RPMI7951 (cell line): ENCODE data around the gene SCAF1. TPM values are rescaled to one million over a fixed set of nuclear protein-coding genes. Genes with fewer than 3 reads are reported as not detected.

ENCODE experiments used
- DNase-seq: peaks from one replicate; pipeline ENCODE4 v3.0.0-alpha.2; 2012; ENCODE audit warnings: low read depth
- total RNA-seq: library from RNA; depleted of rRNA; stranded (reverse); fragments of >200 nt; shearing (Covaris generic); gene quantifications from 2 replicates; pipeline ENCODE4 v1.2.3, GENCODE V29; 2014; rRNA removed

Gene SCAF1, protein sequence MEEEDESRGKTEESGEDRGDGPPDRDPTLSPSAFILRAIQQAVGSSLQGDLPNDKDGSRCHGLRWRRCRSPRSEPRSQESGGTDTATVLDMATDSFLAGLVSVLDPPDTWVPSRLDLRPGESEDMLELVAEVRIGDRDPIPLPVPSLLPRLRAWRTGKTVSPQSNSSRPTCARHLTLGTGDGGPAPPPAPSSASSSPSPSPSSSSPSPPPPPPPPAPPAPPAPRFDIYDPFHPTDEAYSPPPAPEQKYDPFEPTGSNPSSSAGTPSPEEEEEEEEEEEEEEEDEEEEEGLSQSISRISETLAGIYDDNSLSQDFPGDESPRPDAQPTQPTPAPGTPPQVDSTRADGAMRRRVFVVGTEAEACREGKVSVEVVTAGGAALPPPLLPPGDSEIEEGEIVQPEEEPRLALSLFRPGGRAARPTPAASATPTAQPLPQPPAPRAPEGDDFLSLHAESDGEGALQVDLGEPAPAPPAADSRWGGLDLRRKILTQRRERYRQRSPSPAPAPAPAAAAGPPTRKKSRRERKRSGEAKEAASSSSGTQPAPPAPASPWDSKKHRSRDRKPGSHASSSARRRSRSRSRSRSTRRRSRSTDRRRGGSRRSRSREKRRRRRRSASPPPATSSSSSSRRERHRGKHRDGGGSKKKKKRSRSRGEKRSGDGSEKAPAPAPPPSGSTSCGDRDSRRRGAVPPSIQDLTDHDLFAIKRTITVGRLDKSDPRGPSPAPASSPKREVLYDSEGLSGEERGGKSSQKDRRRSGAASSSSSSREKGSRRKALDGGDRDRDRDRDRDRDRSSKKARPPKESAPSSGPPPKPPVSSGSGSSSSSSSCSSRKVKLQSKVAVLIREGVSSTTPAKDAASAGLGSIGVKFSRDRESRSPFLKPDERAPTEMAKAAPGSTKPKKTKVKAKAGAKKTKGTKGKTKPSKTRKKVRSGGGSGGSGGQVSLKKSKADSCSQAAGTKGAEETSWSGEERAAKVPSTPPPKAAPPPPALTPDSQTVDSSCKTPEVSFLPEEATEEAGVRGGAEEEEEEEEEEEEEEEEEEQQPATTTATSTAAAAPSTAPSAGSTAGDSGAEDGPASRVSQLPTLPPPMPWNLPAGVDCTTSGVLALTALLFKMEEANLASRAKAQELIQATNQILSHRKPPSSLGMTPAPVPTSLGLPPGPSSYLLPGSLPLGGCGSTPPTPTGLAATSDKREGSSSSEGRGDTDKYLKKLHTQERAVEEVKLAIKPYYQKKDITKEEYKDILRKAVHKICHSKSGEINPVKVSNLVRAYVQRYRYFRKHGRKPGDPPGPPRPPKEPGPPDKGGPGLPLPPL
- total RNA-seq, result 7.1 and 16.0 TPM in 2 replicates

DNA sequence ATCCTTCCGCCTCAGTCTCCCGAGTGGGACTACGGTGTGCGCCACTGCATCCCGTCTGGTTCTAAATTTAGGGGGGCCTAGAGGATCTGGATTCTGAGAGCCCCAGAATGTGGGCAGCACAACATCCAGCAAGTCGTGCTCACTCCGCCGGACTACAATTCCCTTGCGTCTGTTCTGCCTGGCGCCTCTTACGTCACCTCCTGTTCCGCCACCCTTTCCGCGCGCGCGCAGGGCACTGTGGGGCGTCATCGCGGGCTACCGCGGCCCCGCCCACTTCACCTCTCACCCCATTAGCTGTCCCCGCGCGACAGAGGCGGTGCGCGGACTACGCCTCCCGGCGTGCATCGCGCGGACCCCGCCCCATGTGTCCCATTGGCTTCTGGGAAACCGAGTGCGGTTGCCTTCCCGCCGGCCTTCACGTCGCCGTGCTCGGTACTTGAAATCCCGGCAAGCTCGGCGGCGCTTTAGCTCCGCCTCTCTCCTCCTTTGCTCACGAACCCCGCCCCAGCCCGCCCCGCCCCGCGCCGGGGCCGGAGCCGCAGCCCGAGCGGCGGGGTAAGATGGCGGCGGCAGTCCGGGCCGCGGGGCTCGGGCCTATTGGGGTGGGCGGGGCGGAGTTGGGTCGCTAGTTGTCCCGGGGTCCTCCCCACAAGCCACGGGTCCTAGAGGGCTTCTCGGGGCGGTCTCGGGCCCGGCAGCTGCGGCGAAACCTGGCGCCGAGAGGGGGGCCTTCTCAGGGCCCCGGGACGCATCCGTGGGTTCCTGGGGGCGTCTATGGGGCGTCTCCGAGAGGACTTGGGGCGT lies at the start of gene SCAF1:
TSS of gene SCAF1 (plus strand) at position 522 of the 804 bp plus-strand sequence. CDS start 2,818 bp downstream, outside the sequence.
- peak; percentile 99 for DNase-seq

DNA sequence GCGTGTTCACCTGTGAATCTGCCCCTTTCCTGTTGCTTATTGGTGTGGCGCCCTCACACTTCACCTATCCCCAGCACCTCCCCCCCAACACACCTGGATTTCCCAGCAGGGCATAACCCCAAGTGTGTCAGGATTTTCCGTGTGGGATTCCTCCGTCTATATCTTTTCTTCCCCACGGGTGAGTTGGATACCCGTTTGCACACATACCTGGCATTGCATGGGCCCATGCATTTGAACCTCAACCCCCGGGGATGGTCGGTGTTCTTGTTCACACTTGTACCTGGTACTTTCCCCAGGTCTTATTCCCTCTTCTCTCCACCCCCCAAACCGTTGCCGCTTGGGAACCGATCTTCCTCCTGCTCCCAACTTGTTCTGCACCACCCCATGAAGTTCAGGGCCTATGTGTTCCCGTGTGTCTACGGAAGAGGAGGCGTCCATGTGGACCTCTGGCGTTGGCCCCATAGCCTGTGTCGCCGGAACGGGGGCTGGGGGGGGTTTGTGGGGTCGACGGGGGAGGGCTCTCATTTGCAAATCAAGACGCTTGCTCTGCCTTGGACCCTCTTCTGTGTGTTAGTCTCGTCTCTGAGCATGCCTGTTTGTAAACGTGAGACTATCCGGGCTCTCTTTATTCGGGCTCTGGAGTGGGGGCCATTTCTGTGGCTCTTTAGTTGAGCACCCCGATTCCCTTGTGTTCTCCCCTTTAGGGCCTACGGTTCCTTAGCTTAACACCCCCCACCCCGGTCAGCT lies 49.4 kb upstream of the SCAF1 start:
- peak; percentile 24 for DNase-seq

DNA sequence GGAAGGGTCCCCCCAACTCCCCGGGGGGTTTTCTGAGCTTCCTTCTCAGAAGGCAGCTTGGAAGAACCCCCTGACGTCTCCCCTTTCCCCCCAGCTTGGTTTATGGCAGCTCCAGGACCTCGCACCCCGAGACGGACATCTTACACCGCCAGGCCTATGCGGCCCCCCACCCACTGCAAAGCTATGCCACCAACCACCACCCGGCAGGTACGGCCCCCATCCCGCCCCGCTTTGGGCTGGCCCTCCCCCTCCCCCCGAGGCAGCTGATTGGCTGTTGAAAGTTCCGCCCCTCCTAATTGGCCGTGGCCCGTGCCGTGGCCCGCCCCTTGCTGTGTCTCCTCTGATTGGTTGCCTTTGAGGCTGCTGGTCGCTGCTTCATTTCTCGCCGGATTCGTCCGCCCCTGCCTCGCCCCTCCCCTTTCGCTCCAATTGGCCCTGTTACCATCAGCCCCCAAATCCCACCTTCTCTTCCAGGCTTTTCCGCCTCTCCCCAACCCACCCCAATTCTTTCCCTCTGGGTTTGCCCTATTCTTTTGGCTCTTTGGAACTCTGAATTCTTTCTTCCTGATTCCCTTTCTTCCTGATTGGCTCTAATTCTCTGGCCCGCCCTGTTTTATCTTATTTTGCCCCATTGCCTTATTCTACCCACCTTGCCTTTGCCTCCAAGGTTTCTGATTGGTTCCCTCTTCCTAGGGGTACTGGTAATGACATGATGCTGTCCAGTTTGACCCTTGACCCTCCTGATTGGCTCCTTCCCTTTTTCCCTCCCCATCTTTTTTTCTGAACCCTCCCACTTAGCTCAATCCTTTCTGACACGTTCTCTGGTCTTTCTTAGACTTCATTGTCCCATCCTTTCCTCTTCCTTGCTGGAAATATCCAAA lies 48.5 kb upstream of the SCAF1 start:
- peak; percentile 89 for DNase-seq

DNA sequence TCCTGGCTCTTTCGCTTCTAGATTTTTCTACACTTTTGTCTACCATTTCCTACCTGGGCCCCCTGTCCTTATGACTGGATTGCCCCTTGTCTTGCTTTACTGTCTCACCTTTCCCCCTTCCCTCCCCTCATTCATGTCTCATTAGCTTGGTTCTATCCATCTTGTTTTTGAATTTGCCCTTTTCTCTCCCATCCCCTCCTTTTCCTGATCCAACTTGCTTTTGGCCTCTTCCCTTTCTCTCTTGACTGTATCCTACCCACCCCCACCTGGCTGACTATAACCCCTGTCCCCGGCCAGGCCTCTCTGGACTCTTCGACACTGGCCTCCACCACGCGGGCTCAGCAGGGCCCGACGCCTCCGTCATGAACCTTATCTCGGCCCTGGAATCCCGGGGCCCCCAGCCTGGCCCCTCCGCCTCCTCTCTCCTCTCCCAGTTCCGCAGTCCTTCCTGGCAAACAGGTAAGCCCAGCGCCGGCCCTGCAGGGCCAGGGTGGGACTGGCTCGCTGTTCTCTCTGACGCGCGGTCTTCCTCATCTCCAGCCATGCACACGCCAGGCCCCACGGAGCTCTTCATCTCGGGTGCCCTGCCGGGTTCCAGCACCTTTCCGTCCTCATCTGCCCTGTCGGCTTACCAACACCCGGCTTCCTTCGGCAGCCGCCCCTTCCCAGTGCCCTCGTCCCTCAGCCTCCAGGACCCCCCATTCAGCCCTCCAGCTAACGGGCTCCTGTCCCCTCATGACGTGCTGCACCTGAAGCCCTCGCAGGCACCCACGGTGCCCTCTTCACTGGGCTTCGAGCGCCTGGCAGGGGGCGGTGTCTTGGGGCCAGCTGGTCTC lies 47.6 kb upstream of the SCAF1 start:
- DNase-seq, result no peak

DNA sequence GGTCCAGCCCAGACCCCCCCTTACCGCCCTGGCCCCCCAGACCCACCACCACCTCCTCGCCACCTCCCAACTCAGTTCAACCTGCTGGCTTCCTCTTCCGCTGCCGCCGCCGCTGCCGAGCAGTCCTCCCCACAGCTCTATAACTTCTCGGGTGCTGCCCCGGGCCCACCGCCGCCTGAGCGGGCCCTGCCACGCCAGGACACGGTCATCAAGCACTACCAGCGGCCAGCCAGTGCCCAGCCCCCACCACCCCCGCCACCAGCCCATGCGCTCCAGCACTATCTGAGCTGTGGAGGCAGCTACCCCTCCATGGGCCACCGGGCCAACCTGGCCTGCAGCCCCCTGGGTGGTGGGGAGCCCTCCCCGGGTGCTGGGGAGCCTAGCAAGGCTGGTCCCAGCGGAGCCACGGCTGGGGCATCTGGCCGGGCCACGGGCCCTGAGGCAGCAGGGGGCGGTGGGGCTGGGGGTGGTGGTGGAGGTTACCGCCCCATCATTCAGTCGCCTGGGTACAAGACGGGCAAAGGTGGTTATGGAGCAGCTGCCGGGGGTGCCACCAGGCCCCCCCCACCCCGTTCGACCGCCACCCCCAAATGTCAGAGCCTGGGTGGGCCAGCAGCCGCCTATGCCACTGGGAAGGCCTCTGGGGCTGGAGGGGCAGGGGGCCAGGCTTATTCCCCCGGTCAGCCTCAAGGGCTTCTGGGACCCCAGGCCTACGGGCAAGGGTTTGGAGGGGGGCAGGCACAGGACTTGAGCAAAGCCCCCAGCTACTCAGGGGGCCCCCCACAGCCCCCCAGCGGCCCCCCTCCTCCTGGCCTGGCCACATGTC lies 46.8 kb upstream of the SCAF1 start:
- no peak for DNase-seq

DNA sequence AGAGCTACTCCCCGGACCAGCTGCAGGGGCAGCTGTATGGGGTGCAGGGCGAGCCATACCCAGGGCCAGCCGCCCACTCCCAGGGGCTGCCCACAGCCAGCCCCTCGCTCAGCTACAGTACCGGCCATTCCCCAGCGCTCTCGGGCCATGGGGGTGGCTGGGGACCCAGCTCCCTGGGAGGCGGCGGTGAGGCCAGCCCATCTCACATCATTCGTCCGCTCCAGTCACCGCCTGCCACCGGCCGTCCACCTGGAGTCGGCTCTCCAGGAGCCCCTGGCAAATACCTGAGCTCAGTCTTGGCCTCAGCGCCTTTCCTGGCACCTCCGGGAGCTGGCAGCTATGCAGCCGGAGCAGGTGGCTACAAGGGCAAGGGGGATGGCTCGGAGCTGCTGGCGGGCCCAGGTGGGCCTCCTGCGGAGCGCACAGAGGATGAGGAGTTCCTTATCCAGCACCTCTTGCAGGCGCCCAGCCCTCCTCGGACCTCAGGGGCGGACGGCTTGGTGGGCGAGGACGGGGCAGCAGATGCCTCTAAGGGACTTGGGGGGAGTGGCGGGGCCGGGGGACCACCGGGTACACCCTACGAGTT lies 46.1 kb upstream of the SCAF1 start:
- DNase-seq, result no peak

DNA sequence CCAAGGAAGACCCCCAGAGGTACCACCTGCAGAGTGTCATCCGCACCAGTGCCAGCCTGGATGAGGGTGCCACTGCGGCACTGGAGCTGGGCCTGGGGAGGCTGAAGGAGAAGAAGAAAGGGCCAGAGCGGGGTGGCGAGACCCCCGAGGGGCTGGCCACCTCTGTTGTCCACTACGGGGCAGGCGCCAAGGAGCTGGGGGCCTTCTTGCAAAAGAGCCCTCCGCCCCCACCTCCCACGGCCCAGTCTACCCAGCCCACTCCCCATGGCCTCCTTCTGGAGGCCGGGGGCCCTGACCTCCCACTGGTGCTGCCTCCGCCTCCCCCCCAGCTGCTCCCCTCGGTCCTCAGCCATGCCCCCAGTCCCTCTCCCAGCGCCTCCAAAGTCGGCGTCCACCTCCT lies 45.6 kb upstream of the SCAF1 start:
- DNase-seq, result no peak

DNA sequence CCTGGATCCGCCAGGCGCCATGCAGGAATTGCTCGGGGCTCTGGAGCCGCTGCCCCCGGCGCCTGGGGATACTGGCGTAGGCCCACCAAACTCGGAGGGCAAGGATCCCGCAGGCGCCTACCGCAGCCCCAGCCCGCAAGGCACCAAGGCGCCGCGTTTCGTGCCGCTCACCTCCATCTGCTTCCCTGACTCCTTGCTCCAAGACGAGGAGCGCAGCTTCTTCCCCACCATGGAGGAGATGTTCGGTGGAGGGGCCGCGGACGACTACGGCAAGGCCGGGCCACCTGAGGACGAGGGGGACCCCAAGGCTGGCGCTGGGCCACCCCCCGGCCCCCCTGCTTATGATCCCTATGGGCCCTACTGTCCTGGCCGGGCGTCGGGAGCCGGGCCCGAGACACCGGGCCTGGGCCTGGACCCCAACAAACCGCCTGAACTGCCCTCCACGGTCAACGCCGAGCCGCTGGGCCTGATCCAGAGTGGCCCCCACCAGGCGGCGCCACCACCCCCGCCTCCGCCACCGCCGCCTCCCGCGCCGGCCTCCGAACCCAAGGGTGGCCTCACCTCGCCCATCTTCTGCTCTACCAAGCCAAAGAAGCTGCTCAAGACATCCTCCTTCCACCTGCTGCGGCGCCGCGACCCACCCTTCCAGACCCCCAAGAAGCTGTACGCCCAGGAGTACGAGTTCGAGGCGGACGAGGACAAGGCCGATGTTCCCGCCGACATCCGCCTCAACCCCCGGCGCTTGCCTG lies 44.9 kb upstream of the SCAF1 start:
- no peak for DNase-seq

DNA sequence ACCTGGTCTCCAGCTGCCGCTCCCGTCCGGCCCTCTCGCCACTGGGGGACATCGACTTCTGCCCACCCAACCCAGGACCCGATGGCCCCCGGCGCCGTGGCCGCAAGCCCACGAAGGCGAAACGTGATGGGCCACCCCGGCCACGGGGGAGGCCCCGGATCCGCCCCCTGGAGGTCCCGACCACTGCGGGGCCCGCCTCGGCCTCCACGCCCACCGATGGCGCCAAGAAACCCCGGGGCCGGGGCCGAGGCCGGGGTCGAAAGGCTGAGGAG lies 44.4 kb upstream of the SCAF1 start:
- no peak for DNase-seq

DNA sequence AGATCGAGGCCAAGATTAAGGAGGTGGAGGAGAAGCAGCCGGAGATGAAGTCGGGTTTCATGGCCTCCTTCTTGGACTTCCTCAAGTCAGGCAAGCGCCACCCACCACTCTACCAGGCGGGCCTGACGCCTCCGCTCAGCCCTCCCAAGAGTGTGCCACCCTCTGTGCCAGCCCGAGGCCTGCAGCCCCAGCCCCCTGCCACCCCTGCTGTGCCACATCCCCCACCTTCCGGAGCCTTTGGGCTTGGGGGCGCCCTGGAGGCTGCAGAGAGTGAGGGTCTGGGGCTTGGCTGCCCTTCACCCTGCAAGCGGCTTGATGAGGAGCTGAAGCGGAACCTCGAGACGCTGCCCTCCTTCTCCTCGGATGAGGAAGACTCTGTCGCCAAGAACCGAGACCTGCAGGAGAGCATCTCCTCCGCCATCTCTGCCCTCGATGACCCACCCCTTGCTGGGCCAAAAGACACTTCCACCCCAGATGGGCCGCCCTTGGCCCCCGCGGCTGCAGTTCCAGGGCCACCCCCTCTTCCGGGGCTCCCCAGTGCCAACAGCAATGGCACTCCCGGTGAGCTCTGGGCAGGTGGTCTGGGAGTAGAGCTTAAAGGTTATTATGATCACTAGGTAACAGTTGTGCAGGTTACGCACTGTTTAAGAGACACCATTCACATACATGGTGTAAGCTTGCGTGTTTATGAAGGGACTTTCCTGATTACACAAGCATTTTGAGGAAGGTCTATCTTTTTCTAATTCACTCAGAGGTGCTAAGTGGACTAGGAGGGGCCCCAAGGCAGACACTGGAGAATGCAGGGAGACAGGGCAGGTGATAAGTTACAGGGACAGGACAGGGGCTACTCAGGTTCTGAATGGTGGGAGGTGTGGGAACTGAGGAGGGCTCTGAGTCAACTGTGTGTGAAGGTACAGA lies 42.4 kb upstream of the SCAF1 start:
- no peak for DNase-seq

DNA sequence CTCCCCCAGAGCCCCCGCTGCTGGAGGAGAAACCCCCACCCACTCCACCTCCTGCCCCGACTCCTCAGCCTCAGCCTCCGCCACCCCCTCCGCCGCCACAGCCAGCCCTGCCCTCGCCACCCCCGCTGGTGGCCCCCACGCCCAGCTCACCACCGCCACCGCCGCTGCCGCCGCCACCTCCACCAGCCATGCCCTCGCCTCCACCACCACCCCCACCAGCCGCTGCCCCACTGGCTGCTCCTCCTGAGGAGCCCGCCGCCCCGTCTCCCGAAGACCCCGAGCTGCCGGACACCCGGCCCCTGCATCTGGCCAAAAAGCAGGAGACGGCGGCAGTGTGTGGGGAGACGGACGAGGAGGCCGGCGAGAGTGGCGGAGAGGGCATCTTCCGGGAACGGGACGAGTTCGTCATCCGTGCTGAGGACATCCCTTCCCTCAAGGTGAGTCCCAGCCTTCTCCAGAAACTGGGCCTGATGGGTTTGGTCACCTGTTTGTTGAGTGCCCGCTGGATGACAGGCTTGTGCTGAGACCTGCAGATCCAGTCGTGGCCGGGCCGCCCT lies 40.4 kb upstream of the SCAF1 start:
- DNase-seq, result no peak

DNA sequence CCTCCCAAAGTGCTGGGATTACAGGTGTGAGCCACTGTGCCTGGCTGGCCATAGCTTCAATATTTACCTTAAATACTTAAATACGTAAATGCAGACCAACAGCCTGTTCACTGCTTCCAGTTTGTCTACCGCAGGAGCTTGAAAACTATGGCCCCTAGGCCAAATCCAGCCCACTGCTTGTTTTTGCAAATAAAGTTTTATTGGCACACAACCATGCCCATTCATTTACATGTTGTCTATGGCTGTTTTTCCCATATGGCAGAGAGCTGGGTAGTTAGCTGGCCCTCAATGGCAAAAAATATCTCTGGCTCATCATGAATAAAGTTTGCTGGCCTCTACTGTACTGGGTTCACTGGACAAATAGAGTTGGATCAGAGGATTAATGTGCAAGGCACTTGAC lies 39.2 kb upstream of the SCAF1 start:
- DNase-seq, result no peak

DNA sequence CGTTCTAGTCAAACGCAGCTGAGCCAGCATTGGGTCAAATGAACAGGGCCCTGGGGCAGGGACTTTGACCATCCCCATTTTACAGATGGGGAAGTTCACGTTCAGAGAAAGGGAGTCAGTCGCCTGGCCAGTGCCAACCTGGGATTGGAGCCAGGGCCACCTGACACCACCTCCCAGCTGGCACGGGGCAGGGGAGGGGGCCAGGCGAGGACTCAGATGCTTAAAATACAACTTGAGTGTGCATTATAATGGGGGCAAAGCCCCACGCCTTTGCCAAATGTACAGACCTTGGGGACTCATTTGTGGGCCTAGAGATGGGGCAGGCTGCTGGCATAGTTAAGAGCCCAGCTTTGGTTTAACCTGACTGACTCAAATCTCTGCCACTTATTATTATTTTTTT lies 36.4 kb upstream of the SCAF1 start:
- DNase-seq, result no peak

DNA sequence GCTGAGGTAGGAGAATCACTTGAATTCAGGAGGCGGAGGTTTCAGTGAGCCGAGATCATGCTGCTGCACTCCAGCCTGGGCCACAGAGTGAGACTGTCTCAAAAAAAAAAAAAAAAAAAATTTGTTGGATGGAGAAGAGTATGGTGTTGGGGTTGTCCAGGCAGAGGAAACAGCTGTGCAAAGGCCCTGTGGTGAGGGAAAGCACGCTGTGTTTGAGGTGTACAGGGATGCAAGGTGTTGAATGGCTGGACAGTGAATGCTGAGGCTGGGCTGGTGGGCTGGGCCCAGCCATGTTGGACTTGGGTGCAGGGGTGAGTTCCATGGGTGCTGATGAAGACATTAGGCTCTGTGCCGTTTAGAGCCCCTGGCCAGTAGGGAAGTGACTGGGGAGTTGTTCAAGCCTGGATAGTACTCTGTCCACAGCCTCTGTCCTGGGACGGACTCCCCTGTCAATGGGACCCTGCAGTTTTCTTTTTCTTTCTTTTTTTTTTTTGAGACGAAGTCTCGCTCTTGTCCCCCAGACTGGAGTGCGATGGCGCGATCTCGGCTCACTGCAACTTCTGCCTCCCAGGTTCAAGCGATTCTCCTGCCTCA lies 32.4 kb upstream of the SCAF1 start:
- DNase-seq, result no peak

DNA sequence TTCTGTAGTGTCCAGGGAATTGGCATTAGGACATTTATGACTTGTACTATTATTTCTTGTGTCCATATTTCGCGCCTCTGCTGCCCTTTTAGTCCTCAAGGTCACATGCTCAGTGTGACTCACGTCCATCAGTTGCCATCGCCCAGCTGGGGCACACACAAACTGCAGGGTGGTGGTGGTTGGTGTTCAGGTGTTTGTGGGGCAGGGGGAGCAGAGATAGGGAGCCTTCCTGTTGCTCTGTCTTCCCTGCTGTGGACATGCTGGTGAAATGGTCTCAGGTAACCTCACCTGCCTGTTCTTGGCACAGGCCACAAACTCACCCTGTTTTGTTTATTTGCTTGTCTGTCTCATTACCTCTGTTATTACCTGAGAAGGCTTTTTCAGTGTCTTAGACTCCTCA lies 28.6 kb upstream of the SCAF1 start:
- DNase-seq, result peak; percentile 63
